Neural crest cell (in vitro differentiated cells): ENCODE data around the gene OR4M1. TPM values are rescaled to one million over a fixed set of nuclear protein-coding genes. Genes with fewer than 3 reads are reported as not detected.
"Not testable (repeated sequence)": the region's sequence is repeated elsewhere in the genome, so short reads cannot be mapped to it uniquely, and the experiment has no call there.

Source experiments
- DNase-seq: peaks from one replicate; pipeline ENCODE4 v3.0.0; 2021; ENCODE audit warnings: low read depth, mixed read lengths, low spot score
- H3K27ac Mint-ChIP-seq: one replicate; pipeline ENCODE4 v1.8.0; 2021; ENCODE audit warnings: mild to moderate bottlenecking, mixed read lengths; ENCODE audit not compliant: unreplicated experiment
- H3K27me3 Mint-ChIP-seq: 2 replicates; pipeline ENCODE4 v1.8.0; 2021; ENCODE audit warnings: low read depth, mild to moderate bottlenecking, mixed read lengths
- H3K36me3 Mint-ChIP-seq: 2 replicates; pipeline ENCODE4 v1.8.0; 2021; ENCODE audit warnings: low read depth, mild to moderate bottlenecking, mixed read lengths
- H3K4me1 Mint-ChIP-seq: 2 replicates; pipeline ENCODE4 v1.8.0; 2021; ENCODE audit warnings: mixed read lengths
- H3K4me3 Mint-ChIP-seq: one replicate; pipeline ENCODE4 v1.8.0; 2021; ENCODE audit warnings: mild to moderate bottlenecking, mixed read lengths
- H3K9me3 Mint-ChIP-seq: 2 replicates; pipeline ENCODE4 v1.8.0; 2021; ENCODE audit warnings: mixed read lengths
- CTCF ChIP-seq: fragments of 200-600 bp; sonication (generic); conservative IDR thresholded peaks from 2 replicates; pipeline ENCODE4 v1.5.0; 2021; ENCODE audit warnings: antibody characterized with exemption, mild to moderate bottlenecking
- total RNA-seq: library from RNA; stranded (reverse); gene quantifications from 2 replicates; pipeline ENCODE4 v1.2.1, GENCODE V29; 2021

The OR4M1 gene
- total RNA-seq, 1 donor from 2014 or later: not detected

- no peak overlapping the region for H3K4me3 Mint-ChIP-seq
- no peak for TF ChIP-seq CTCF
- H3K36me3 Mint-ChIP-seq: peaks cover 17% of the 10 kb centered on the region
- no peak overlapping the region for H3K27ac Mint-ChIP-seq
- no peaks in the 10 kb centered on the region for H3K27me3 Mint-ChIP-seq
- DNase-seq: no peak
- H3K4me1 Mint-ChIP-seq: no peaks in the 10 kb centered on the region
- peaks cover 16% of the 10 kb centered on the region for H3K9me3 Mint-ChIP-seq
These were observed 50.5 kb downstream of the OR4M1 start for GRCh38 chr14:19823765-19824164.

GRCh38 chr14:19827626-19828244, 54.4 kb downstream of the OR4M1 start:
- DNase-seq, H3K27ac Mint-ChIP-seq, H3K4me1 Mint-ChIP-seq, H3K4me3 Mint-ChIP-seq, H3K27me3 Mint-ChIP-seq, H3K36me3 Mint-ChIP-seq: not testable (repeated sequence)
- H3K9me3 Mint-ChIP-seq: peaks cover 10% of the 10 kb centered on the region

DNA sequence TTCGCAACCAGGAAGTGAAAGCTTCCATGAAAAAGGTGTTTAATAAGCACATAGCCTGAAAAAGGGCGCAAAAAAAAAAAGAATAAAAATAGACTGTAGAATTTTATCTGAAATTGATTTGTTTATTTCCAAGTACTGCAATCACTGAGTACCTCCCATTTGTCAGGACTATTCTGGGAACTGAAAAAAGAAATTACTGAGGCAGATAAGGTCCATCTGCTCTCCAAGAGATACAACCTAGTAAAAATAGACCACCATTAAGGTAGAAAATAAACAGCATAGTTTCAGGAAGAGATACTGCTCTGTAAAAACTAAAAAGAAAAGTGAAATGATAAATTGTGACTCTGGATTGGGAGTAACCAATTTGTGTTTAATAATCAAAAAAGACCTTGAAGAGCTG, 55.0 kb downstream of the OR4M1 start:
- Mint-ChIP-seq H3K4me1 (no peaks in the 10 kb centered on the region), H3K27me3 (no peaks in the 10 kb centered on the region), H3K27ac (no peak overlapping the region), H3K4me3 (no peak overlapping the region), H3K36me3 (peaks cover 9% of the 10 kb centered on the region), H3K9me3 (peaks cover 14% of the 10 kb centered on the region)
- TF ChIP-seq CTCF: no peak
- DNase-seq: no peak

Other genes with a start within 250 kb of the OR4M1 start
- not detected in 2 replicates for gene OR11H2, start 59.6 kb upstream of the OR4M1 start, total RNA-seq
- not detected in 2 replicates for gene OR4Q3, start 29.9 kb upstream of the OR4M1 start, total RNA-seq
- gene OR4N2, start 30.3 kb downstream of the OR4M1 start, total RNA-seq: not detected in 2 replicates
- not detected in 2 replicates for gene OR4K2, start 101.6 kb downstream of the OR4M1 start, total RNA-seq
- gene OR4K5, start 147.1 kb downstream of the OR4M1 start, total RNA-seq: not detected in 2 replicates
- gene OR4K1, start 157.4 kb downstream of the OR4M1 start, total RNA-seq: not detected in 2 replicates
- gene OR4K15, start 202.1 kb downstream of the OR4M1 start, total RNA-seq: not detected in 2 replicates
- gene OR4Q2, start 228.7 kb downstream of the OR4M1 start, total RNA-seq: not detected in 2 replicates
- gene OR4K14, start 245.8 kb downstream of the OR4M1 start, total RNA-seq: not detected in 2 replicates